Endothelial cell of umbilical vein (primary cell): Measurements from ENCODE around the gene MTSS2. TPM values are rescaled to one million over a fixed set of nuclear protein-coding genes. Genes with fewer than 3 reads are reported as not detected.

ENCODE experiments used
- BruUV-seq: library from RNA; stranded (reverse); fragments of 400-500 nt; replicated peaks from 2 replicates; lab custom pipeline; 2021; lab: Mats Ljungman, UMichigan
- CTCF ChIA-PET: fragments of 300-600, 350-600 bp; sonication (Branson Sonifier 250); formaldehyde crosslinking; loops from one replicate; lab custom pipeline; 2021; ENCODE audit warnings: antibody characterized with exemption, inconsistent platforms; lab: Charles Lee
- POLR2A ChIA-PET: fragments of 300-600, 350-600 bp; sonication (Branson Sonifier 250); formaldehyde crosslinking; loops from one replicate; lab custom pipeline; 2021; ENCODE audit warnings: antibody characterized with exemption, inconsistent platforms; lab: Charles Lee
- DNase-seq: peaks from one replicate; pipeline ENCODE4 v3.0.0-alpha.2; 2011; ENCODE audit warnings: low read depth, low spot score
- FAIRE-seq: peaks from 2 replicates; lab custom pipeline; 2011; peaks lifted over from hg19 to GRCh38; lab: Jason Lieb, UNC
- H2AFZ ChIP-seq: 2 replicates; pipeline ENCODE4 v1.6.0; 2012; ENCODE audit warnings: low read depth, low read length, control low read depth, inconsistent platforms
- H3K27ac ChIP-seq: 2 replicates; pipeline ENCODE4 v1.5.1; 2011; ENCODE audit warnings: low read depth, mild to moderate bottlenecking, control low read depth, low read length, moderate library complexity; ENCODE audit not compliant: insufficient read depth
- H3K27me3 ChIP-seq, 2 experiments: 2 replicates each; pipeline versions ENCODE4 v1.6.0 to v1.6.1; 2011; ENCODE audit warnings: low read length in 2 of 2, mixed read lengths in 1 of 2; ENCODE audit not compliant: control insufficient read depth in 2 of 2, insufficient read depth in 2 of 2
- H3K36me3 ChIP-seq, 2 experiments: 2 replicates in 1 of 2; 3 replicates in 1 of 2; pipeline ENCODE4 v1.5.1; 2011; ENCODE audit warnings: low read length in 2 of 2, mild to moderate bottlenecking in 1 of 2, moderate library complexity in 1 of 2; ENCODE audit not compliant: control insufficient read depth in 2 of 2, insufficient read depth in 2 of 2; ENCODE audit errors: extremely low read depth in 1 of 2
- H3K4me1 ChIP-seq: 3 replicates; pipeline ENCODE4 v1.5.1; 2011; ENCODE audit warnings: mild to moderate bottlenecking, low read length; ENCODE audit not compliant: control insufficient read depth, insufficient read depth; ENCODE audit errors: extremely low read depth
- H3K4me2 ChIP-seq: 2 replicates; pipeline ENCODE4 v1.6.1; 2011; ENCODE audit warnings: low read length, control low read depth, mixed read lengths; ENCODE audit not compliant: insufficient read depth
- H3K4me3 ChIP-seq, 3 experiments: fragments of 200-600 bp in 1 of 3; sonication (generic), shearing (Covaris generic) in 1 of 3; replicated peaks in 1 of 3; 2 replicates each; pipeline ENCODE4 v1.5.1; 2011 to 2016; ENCODE audit warnings: control low read depth in 3 of 3, low read length in 3 of 3, mild to moderate bottlenecking in 2 of 3, inconsistent platforms in 1 of 3, low read depth in 1 of 3, moderate library complexity in 1 of 3; ENCODE audit not compliant: insufficient read depth in 1 of 3
- H3K79me2 ChIP-seq: 2 replicates; pipeline ENCODE4 v1.6.0; 2012; ENCODE audit warnings: low read length, inconsistent platforms; ENCODE audit not compliant: control insufficient read depth, insufficient read depth
- H3K9ac ChIP-seq: replicated peaks from 2 replicates; pipeline ENCODE3; 2011; ENCODE audit warnings: low read length, control low read depth; ENCODE audit not compliant: insufficient read depth; ENCODE audit errors: extremely low read depth
- H3K9me1 ChIP-seq: replicated peaks from 3 replicates; pipeline ENCODE4 v1.6.0; 2011; ENCODE audit warnings: mild to moderate bottlenecking, low read length; ENCODE audit not compliant: control insufficient read depth, insufficient read depth; ENCODE audit errors: extremely low read depth
- H3K9me3 ChIP-seq: replicated peaks from 2 replicates; pipeline ENCODE4 v1.5.1; 2012; ENCODE audit warnings: low read length, inconsistent platforms; ENCODE audit not compliant: control insufficient read depth, insufficient read depth
- H4K20me1 ChIP-seq: replicated peaks from 2 replicates; pipeline ENCODE3; 2011; ENCODE audit warnings: mild to moderate bottlenecking, low read length; ENCODE audit not compliant: control insufficient read depth, insufficient read depth; ENCODE audit errors: extremely low read depth
- EZH2 ChIP-seq: IDR thresholded peaks from 2 replicates; pipeline ENCODE4 v1.6.1; 2012; ENCODE audit warnings: borderline replicate concordance, low read depth, mild to moderate bottlenecking, moderate library complexity, low read length, inconsistent platforms; ENCODE audit not compliant: severe bottlenecking
- FOS ChIP-seq: IDR thresholded peaks from 2 replicates; pipeline ENCODE4 v1.6.1; 2011; ENCODE audit warnings: mild to moderate bottlenecking, low read length, moderate library complexity, borderline replicate concordance; ENCODE audit not compliant: insufficient read depth
- GATA2 ChIP-seq: IDR thresholded peaks from 2 replicates; pipeline ENCODE4 v1.7.0; 2011; ENCODE audit warnings: low read depth, mild to moderate bottlenecking, moderate library complexity, mixed read lengths, low read length; ENCODE audit not compliant: insufficient read length, insufficient read depth
- JUN ChIP-seq: IDR thresholded peaks from 2 replicates; pipeline ENCODE4 v1.6.1; 2011; ENCODE audit warnings: borderline replicate concordance, low read depth; ENCODE audit not compliant: insufficient read length, insufficient read depth
- MYC ChIP-seq: IDR thresholded peaks from one replicate; pipeline ENCODE4 v1.6.1; 2011; ENCODE audit warnings: mild to moderate bottlenecking, low read depth, low read length
- POLR2A ChIP-seq: IDR thresholded peaks from 2 replicates; pipeline ENCODE4 v1.6.1; 2012; ENCODE audit warnings: low read depth, mild to moderate bottlenecking, control low read depth, low read length
- POLR2AphosphoS5 ChIP-seq: IDR thresholded peaks from 2 replicates; pipeline ENCODE4 v1.6.1; 2012; ENCODE audit warnings: low read depth, mild to moderate bottlenecking, control low read depth, low read length, moderate library complexity; ENCODE audit not compliant: insufficient read depth
- dilution Hi-C: fragments of 300-500 bp; cut with MboI; formaldehyde crosslinking; loops from one replicate; pipeline ENCODE4 v1.15.0; 2019; ENCODE audit warnings: low sequenced_read_pairs; ENCODE audit not compliant: extremely low pct_ligation_motif_present
- intact Hi-C: fragments of 100-400 bp; cut with micrococcal nuclease; formaldehyde crosslinking; loops from one replicate; pipeline ENCODE4 v1.10.0; 2022
- polyA plus RNA-seq, 4 experiments: library from polyadenylated mRNA; depleted of rRNA in 3 of 4; stranded (reverse) in 3 of 4; unstranded in 1 of 4; fragments of >200 nt; gene quantifications; 2 replicates each; pipeline versions ENCODE4 v1.2.1 to v1.2.3, GENCODE V29; 2011 to 2012; ENCODE audit warnings: missing spikeins in 1 of 4
- total RNA-seq: library from RNA; stranded (reverse); gene quantifications from 2 replicates; pipeline ENCODE4 v1.2.3, GENCODE V29; 2021
- TF ChIP-seq, protein P1 (sequence below): IDR thresholded peaks from 2 replicates; pipeline ENCODE4 v1.6.1; 2011; ENCODE audit not compliant: insufficient read depth, insufficient read length
- TF ChIP-seq, protein P2 (sequence below), 2 donors: IDR thresholded peaks; 1 replicate in 1 of 2; 2 replicates in 1 of 2; pipeline ENCODE4 v1.5.1; 2011; ENCODE audit warnings: low read length in 2 of 2, mild to moderate bottlenecking in 2 of 2, moderate library complexity in 2 of 2, control low read depth in 1 of 2, inconsistent platforms in 1 of 2, low read depth in 1 of 2; ENCODE audit not compliant: insufficient read depth in 1 of 2; ENCODE audit errors: extremely low read depth in 1 of 2

The MTSS2 gene
- total and polyA plus RNA-seq, 2 donors (not counting 3 experiments of a cell fraction or from before 2014, with no cell fraction given), result 38.4 to 42.3 TPM

GRCh38 chr16:70665113-70665694 lies 20.6 kb downstream of the MTSS2 start:
- ChIA-PET CTCF (interaction anchor here (2.3 kb wide), 1 partner anchor 106 kb away, joined by 14 read pairs; no protein-coding TSS in a partner anchor), POLR2A (no interaction called here)
- dilution Hi-C loops, result loop anchor here (25.0 kb wide), 1 partner anchor 128 kb away; no protein-coding TSS in a partner anchor
- no peaks in the 10 kb centered on the region for H3K9me1 ChIP-seq
- FAIRE-seq (no peak), DNase-seq (no peak)
- H2AFZ ChIP-seq, result no peak overlapping the region
- H3K36me3 ChIP-seq, result peaks cover 6 to 33% of the 10 kb centered on the region in 2 experiments
- H3K4me1 ChIP-seq, result peaks cover 3% of the 10 kb centered on the region
- no peaks in the 10 kb centered on the region for H3K79me2 ChIP-seq
- no peak overlapping the region for H3K4me2 ChIP-seq
- no peaks in the 10 kb centered on the region for H3K9me3 ChIP-seq
- no peak overlapping the region for H3K9ac ChIP-seq
- H4K20me1 ChIP-seq, result no peaks in the 10 kb centered on the region
- no peak overlapping the region for H3K4me3 ChIP-seq
- no TSS peak for BruUV-seq
- TF ChIP-seq MYC, result no peak
- TF ChIP-seq EZH2, result no peak
- TF ChIP-seq POLR2A, result no peak
- no peak for TF ChIP-seq GATA2
- TF ChIP-seq POLR2AphosphoS5, result no peak
- TF ChIP-seq, protein P1, sequence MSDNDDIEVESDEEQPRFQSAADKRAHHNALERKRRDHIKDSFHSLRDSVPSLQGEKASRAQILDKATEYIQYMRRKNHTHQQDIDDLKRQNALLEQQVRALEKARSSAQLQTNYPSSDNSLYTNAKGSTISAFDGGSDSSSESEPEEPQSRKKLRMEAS, result no peak
- TF ChIP-seq, protein P2, sequence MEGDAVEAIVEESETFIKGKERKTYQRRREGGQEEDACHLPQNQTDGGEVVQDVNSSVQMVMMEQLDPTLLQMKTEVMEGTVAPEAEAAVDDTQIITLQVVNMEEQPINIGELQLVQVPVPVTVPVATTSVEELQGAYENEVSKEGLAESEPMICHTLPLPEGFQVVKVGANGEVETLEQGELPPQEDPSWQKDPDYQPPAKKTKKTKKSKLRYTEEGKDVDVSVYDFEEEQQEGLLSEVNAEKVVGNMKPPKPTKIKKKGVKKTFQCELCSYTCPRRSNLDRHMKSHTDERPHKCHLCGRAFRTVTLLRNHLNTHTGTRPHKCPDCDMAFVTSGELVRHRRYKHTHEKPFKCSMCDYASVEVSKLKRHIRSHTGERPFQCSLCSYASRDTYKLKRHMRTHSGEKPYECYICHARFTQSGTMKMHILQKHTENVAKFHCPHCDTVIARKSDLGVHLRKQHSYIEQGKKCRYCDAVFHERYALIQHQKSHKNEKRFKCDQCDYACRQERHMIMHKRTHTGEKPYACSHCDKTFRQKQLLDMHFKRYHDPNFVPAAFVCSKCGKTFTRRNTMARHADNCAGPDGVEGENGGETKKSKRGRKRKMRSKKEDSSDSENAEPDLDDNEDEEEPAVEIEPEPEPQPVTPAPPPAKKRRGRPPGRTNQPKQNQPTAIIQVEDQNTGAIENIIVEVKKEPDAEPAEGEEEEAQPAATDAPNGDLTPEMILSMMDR (IDR thresholded peaks at IDR 0.05; ENCODE audit: extremely low read depth in 1 of 2, insufficient read depth in 1 of 2, low read depth in 1 of 2, low read length in 2 of 2), result no peak
- no peak for TF ChIP-seq FOS
- TF ChIP-seq JUN, result no peak
- intact Hi-C loops, result no loop called here
- no peak overlapping the region for H3K27ac ChIP-seq
- no peaks in the 10 kb centered on the region for H3K27me3 ChIP-seq
